Measurements from ENCODE around the gene ADAMTSL2. TPM values are rescaled to one million over a fixed set of nuclear protein-coding genes. Genes with fewer than 3 reads are reported as not detected.

Gene ADAMTSL2
- total and polyA plus RNA-seq, 2 experiments from 2014 or later, result 1.5 to 2.2 TPM

GRCh38 chr9:133591116-133591910 lies 56.8 kb downstream of the ADAMTSL2 start:
- 96% methylated on average over 17 of the region's 17 CpGs for WGBS (ENCODE audit: low lambda C conversion rate, missing lambda C conversion rate)
- TF ChIP-seq EZH2phosphoT487 (IDR thresholded peaks at IDR 0.05; ENCODE audit: low read depth, severe bottlenecking, unreplicated experiment), result no peak
- TF ChIP-seq, protein P1, sequence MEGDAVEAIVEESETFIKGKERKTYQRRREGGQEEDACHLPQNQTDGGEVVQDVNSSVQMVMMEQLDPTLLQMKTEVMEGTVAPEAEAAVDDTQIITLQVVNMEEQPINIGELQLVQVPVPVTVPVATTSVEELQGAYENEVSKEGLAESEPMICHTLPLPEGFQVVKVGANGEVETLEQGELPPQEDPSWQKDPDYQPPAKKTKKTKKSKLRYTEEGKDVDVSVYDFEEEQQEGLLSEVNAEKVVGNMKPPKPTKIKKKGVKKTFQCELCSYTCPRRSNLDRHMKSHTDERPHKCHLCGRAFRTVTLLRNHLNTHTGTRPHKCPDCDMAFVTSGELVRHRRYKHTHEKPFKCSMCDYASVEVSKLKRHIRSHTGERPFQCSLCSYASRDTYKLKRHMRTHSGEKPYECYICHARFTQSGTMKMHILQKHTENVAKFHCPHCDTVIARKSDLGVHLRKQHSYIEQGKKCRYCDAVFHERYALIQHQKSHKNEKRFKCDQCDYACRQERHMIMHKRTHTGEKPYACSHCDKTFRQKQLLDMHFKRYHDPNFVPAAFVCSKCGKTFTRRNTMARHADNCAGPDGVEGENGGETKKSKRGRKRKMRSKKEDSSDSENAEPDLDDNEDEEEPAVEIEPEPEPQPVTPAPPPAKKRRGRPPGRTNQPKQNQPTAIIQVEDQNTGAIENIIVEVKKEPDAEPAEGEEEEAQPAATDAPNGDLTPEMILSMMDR (IDR thresholded peaks at IDR 0.05; ENCODE audit: poor library complexity), result no peak
- TF ChIP-seq EZH2 (IDR thresholded peaks at IDR 0.05; ENCODE audit: borderline replicate concordance), result no peak

GRCh38 chr9:133591985-133592384 lies 57.5 kb downstream of the ADAMTSL2 start:
- Histone ChIP-seq H3K4me1 (ENCODE audit: insufficient read depth) (no peaks in the 10 kb centered on the region), H3K36me3 (replicated peaks; ENCODE audit: insufficient read depth, low read depth) (no peaks in the 10 kb centered on the region), H3K4me2 (no peak overlapping the region), H3K4me3 (no peak overlapping the region), H3K9me2 (replicated peaks; ENCODE audit: insufficient read depth) (no peaks in the 10 kb centered on the region), H3K9me3 (ENCODE audit: low read depth) (no peaks in the 10 kb centered on the region), H2AFZ (no peak overlapping the region), H3K79me2 (no peaks in the 10 kb centered on the region), H4K20me1 (ENCODE audit: insufficient read depth, poor library complexity, severe bottlenecking) (no peaks in the 10 kb centered on the region), H3K27me3 (no peaks in the 10 kb centered on the region), H3K27ac (no peak overlapping the region)
- WGBS (ENCODE audit: low lambda C conversion rate, missing lambda C conversion rate), result 67% methylated on average over 10 of the region's 10 CpGs
- TF ChIP-seq, protein P1 (IDR thresholded peaks at IDR 0.05; ENCODE audit: poor library complexity), result no peak
- TF ChIP-seq EZH2phosphoT487 (IDR thresholded peaks at IDR 0.05; ENCODE audit: low read depth, severe bottlenecking, unreplicated experiment), result no peak
- no peak for DNase-seq (ENCODE audit: low spot score)

More at GRCh38 chr9:133591116-133591910, 56.8 kb downstream of the ADAMTSL2 start:
- Histone ChIP-seq H3K36me3 (replicated peaks; ENCODE audit: insufficient read depth, low read depth) (no peaks in the 10 kb centered on the region), H3K79me2 (no peaks in the 10 kb centered on the region), H3K9me3 (ENCODE audit: low read depth) (no peaks in the 10 kb centered on the region), H3K4me2 (no peak overlapping the region), H3K27me3 (no peaks in the 10 kb centered on the region), H3K27ac (no peak overlapping the region), H4K20me1 (ENCODE audit: insufficient read depth, poor library complexity, severe bottlenecking) (no peaks in the 10 kb centered on the region), H3K4me3 (no peak overlapping the region), H2AFZ (no peak overlapping the region), H3K9me2 (replicated peaks; ENCODE audit: insufficient read depth) (no peaks in the 10 kb centered on the region), H3K4me1 (ENCODE audit: insufficient read depth) (peaks cover 3% of the 10 kb centered on the region)
- no peak for DNase-seq (ENCODE audit: low spot score)

GRCh38 chr9:133592731-133593409 lies 58.4 kb downstream of the ADAMTSL2 start:
- WGBS (ENCODE audit: low lambda C conversion rate, missing lambda C conversion rate), result 88% methylated on average over 14 of the region's 17 CpGs
- DNase-seq (ENCODE audit: low spot score), result no peak
- H4K20me1 ChIP-seq (ENCODE audit: insufficient read depth, poor library complexity, severe bottlenecking), result no peaks in the 10 kb centered on the region
- H3K4me3 ChIP-seq, result no peak overlapping the region
- no peak overlapping the region for H3K27ac ChIP-seq
- H3K4me2 ChIP-seq, result no peak overlapping the region
- TF ChIP-seq EZH2phosphoT487 (IDR thresholded peaks at IDR 0.05; ENCODE audit: low read depth, severe bottlenecking, unreplicated experiment) (no peak), EZH2 (IDR thresholded peaks at IDR 0.05; ENCODE audit: borderline replicate concordance) (no peak)
- TF ChIP-seq, protein P1 (IDR thresholded peaks at IDR 0.05; ENCODE audit: poor library complexity), result peak; percentile 16
- H2AFZ ChIP-seq, result no peak overlapping the region
- H3K4me1 ChIP-seq (ENCODE audit: insufficient read depth), result no peaks in the 10 kb centered on the region
- no peaks in the 10 kb centered on the region for H3K36me3 ChIP-seq (replicated peaks; ENCODE audit: insufficient read depth, low read depth)
- H3K79me2 ChIP-seq, result no peaks in the 10 kb centered on the region
- H3K27me3 ChIP-seq, result no peaks in the 10 kb centered on the region
- H3K9me3 ChIP-seq (ENCODE audit: low read depth), result peaks cover 6% of the 10 kb centered on the region
- H3K9me2 ChIP-seq (replicated peaks; ENCODE audit: insufficient read depth), result no peaks in the 10 kb centered on the region

Measured in hepatocyte (in vitro differentiated cells).